GM12864 (cell line): ENCODE results near the gene RTN4RL1.

Experiments
- DNase-seq: peaks from one replicate; pipeline ENCODE4 v3.0.0-alpha.2; 2011; ENCODE audit warnings: low read depth
- H3K4me3 ChIP-seq: 2 replicates; pipeline ENCODE4 v1.5.1; 2011; ENCODE audit warnings: mild to moderate bottlenecking, low read depth, low read length, control low read depth
- TF ChIP-seq, protein P1 (sequence below): IDR thresholded peaks from 2 replicates; pipeline ENCODE4 v1.5.1; 2011; ENCODE audit warnings: low read depth, mild to moderate bottlenecking, moderate library complexity, low read length, control low read depth, inconsistent platforms; ENCODE audit errors: missing control alignments

Gene RTN4RL1

DNA sequence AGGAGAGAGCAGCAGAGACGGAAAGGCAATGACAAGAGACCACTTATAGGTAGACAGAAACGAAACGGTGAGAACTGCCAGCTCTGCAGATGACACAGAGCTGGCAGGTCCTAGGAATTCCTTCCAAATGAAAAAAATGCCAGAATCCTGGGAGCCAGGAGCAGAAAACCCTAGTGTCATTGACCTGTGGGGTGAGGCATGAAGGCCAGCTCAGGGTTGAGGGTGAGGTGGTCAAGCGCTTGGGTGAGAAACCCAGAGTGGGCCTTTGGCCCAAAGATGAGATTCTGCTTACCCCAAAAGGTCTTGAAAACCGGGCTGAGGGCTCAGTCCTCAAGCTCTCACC, 39.0 kb upstream of the RTN4RL1 start:
- TF ChIP-seq, protein P1, sequence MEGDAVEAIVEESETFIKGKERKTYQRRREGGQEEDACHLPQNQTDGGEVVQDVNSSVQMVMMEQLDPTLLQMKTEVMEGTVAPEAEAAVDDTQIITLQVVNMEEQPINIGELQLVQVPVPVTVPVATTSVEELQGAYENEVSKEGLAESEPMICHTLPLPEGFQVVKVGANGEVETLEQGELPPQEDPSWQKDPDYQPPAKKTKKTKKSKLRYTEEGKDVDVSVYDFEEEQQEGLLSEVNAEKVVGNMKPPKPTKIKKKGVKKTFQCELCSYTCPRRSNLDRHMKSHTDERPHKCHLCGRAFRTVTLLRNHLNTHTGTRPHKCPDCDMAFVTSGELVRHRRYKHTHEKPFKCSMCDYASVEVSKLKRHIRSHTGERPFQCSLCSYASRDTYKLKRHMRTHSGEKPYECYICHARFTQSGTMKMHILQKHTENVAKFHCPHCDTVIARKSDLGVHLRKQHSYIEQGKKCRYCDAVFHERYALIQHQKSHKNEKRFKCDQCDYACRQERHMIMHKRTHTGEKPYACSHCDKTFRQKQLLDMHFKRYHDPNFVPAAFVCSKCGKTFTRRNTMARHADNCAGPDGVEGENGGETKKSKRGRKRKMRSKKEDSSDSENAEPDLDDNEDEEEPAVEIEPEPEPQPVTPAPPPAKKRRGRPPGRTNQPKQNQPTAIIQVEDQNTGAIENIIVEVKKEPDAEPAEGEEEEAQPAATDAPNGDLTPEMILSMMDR: no peak
- DNase-seq: no peak
- H3K4me3 ChIP-seq: no peak overlapping the region

DNA sequence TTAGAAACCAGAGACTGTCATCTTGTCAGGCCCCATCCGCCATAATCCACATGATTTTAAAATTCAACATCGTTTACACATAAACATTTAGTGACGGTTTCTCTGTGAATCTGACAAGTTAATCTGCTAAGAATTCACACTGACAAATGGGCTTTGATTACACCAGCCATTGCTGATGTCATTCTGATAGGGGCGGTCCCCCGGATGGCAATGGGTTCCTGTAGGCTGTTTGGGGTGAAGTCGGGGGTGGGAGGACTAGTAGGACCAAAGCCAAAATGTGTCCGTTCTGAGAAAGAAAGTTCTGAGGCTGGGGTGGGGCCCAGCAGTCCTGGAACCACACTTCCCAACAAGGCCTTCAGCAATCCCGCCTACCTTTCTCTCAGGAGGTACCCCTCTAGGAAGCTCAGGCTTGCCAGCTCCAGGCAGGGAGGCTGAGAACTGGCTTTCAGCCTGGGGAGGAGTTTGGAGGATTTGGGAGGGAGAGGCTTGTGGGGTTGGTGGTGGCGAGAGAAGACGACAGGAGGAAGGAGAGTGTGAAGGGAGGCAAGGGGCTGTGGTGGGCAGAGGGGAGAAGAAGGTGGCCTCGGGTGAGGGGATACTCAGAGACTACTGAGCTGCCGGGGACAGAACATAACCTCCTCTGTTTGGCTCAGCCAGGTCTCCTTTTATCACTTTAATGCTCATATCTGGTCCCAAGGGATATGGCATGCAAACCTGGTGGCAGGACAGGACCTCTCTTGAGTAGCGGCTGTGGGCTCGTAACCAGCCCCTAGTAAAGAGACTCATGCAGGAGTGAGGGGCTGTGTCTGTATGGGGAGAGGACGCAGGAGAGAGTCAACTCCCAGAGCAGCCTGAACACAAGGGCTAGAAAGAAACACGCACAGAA, 38.4 kb upstream of the RTN4RL1 start:
- TF ChIP-seq, protein P1: no peak
- no peak overlapping the region for H3K4me3 ChIP-seq
- no peak for DNase-seq

DNA sequence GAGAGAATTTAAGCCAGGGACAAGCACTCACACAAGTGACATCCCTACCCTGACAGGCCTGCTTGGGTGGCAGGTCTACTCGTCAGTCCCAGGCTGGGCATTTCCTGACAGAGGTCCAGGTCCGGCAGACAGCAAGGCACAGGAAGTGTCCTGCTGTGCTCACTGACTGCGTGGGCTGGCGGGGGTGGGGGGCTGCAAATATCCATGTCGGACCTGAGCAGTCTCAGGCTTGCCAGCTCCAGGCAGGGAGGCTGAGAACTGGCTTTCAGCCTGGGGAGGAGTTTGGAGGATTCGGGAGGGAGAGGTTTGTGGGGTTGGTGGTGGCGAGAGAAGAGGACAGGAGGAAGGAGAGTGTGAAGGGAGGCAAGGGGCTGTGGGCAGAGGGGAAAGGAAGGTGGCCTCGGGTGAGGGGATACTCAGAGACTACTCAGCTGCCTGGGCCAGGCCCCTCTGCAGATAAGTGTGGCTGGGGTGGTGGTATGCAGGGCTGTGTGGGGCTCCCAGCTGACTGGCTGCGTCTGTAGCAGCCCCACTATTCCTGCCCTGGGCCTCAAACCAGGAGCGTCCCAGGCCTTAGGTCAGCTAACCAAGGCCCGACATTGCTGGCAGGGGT, 37.5 kb upstream of the RTN4RL1 start:
- H3K4me3 ChIP-seq: no peak overlapping the region
- no peak for DNase-seq
- TF ChIP-seq, protein P1: no peak

DNA sequence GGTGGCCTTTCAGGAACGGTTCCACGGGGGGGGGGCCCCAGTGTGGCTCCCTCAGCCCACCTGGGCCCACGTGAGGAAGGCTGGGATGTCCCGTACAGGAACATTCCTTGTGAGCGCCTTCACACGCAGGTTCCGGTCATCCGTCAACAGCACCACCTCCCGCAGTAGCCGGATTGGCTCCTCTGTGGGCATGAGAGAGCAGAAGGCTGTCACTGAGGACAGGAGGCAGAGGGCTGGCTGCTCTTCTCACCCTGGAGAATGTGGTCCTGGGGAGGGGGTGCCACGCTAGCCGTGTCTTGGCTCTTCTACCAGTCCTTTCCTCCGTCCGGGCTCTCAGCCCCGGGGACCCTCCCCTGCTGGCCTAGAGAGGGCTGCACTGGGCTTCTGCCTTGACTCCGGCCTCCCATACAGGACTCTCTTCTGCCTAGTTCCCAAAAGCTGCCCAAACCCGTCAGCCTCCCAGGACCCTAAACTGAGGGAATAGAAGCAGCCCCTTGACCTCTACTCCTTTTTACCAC, 36.4 kb upstream of the RTN4RL1 start:
- no peak for DNase-seq
- no peak overlapping the region for H3K4me3 ChIP-seq
- TF ChIP-seq, protein P1: no peak

DNA sequence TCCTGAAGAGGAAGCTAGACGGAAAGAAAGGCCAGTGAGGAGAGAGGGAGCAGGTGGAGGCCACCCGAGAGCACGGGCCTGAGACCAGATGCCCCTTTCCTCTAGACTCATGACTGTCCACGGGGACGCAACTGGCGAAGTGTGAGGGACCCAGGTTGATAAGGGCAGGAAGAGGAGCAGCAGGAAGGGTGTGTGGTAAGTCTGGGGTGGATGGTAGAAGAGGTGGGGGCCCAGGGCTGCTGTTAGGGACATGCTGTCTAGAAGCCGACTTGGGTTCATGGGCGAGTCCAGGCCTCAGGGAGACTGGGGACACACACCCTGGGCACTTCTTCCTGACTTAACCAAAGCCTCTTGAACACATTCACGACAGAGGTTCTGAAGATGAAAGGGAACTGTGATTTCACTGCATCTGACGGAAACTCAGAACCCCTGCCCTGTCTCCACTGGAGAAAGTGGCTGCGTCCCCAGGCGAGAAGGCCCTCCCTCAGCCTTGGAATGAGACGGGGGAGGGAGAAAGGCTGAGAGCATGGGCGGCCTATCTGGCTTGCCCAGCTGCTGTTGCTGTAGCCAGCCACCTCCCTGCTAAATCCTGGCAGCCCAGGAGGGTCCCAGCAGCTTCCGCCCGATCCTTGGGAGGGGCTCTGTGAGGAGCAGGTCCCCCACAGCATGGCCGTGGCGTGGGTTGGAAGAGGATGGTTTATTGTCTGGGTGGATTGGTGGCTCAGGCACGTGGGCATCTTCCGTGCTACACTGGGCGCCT, 35.7 kb upstream of the RTN4RL1 start:
- TF ChIP-seq, protein P1: no peak
- no peak for DNase-seq
- no peak overlapping the region for H3K4me3 ChIP-seq

DNA sequence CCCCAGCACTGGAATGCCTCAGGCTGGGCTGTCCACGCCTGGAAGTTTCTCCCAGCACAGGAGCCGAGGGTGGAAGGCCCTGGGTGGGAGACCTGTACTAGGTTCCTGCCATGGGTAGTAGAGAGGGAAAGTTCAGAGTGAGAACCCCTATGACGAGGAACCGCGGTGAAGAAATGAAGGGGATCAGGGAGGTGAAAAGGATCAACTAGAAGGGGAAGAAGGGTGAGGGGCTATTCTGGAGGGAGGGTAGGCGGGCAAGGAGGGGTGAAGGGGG, 35.2 kb upstream of the RTN4RL1 start:
- TF ChIP-seq, protein P1: no peak
- no peak overlapping the region for H3K4me3 ChIP-seq
- no peak for DNase-seq
